Body of pancreas (tissue), 4 donors: ENCODE measurements around the gene COMMD9.

Experiments
- CTCF ChIP-seq, 7 experiments: fragments of 450-650 bp in 4 of 7; fragments of 200-600 bp in 3 of 7; sonication (generic) in 3 of 7; IDR thresholded peaks; one replicate each; pipeline ENCODE4 v1.5.1; 2016 to 2019; ENCODE audit warnings: antibody characterized with exemption in 7 of 7
- POLR2A ChIP-seq, 3 donors: fragments of 450-650 bp; IDR thresholded peaks; one replicate each; pipeline ENCODE4 v1.6.1; 2016; ENCODE audit warnings: antibody characterized with exemption in 3 of 3, mild to moderate bottlenecking in 2 of 3

GRCh38 chr11:36239636-36240035 is 49.6 kb downstream of the COMMD9 start:
- TF ChIP-seq CTCF (IDR thresholded peaks at IDR 0.05) (no peak), POLR2A (IDR thresholded peaks at IDR 0.05) (no peak)
